ENCODE measurements around the gene CCSER1.
"Not testable (repeated sequence)": the region's sequence is repeated elsewhere in the genome, so short reads cannot be mapped to it uniquely, and the experiment has no call there.

Gene CCSER1

DNA sequence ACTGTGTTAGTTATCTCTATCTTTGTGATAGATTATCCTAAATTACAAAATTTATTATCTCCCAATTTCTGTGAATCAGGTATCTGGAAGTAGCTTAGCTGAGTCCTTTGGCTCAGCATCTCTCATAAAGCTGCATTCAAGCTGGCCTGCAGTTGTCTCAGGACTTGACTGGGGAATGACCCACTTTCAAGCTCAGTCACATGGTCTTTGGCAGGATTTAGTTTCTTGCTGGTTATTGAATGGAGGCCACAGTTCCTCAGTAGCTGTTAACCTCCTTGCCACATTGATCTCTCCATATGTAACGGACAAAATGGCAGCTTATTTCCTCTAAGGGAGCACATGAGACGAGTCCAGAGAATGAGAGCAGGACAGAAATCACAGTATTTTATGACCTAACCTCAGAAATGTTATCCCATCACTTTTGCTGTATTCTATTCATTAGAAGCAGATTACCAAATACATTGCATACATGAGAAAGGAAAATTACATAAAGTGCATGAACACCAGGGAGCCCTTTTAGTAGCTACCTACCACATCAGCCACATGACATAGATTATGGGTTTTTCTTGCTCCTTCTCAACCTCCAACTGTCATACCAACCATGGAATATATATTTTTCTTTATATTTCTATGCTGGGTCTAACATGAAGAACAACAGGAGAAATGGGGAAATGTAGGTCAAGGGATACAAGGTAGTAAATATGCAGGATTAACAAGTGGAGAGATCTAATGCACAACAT, 730.1 kb downstream of the CCSER1 start:
- DNase-seq = no peak

DNA sequence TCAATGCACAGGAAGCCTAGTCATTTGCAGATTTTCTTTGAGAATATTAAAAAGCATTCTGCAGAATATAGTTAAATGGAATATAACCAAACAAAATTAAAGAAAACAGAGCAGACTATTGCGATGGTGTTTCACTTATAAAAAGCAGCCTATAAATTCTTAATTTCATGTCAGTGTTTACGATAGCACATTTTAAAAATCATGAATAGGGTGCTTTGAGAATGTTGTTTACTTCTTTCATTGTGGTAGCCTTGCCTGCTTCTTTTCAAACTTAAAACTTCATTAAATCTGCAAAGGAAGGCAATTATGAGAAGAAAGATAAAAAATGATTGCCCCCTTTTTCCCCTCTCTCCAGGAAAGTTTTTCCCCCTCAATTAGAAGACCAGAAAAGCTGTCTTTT, 748.6 kb downstream of the CCSER1 start:
- no peak for DNase-seq

DNA sequence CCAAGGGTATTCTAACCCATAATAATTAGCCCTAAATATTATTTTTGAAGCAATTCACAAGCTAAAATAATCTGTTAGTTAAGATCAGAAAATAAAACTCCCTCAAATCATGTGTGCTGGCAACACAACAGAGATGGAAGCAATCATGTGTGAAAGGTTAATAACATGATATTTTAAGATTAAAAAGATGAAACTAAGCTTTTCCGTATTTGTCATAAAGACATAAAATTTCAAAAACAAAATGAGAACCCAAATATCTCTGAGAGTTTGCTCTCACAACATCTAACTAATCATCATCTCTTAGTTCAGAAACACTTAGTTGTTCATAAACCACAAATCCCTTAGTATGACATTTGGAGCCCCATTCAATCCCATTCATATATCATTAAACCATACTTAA, 749.1 kb downstream of the CCSER1 start:
- DNase-seq = no peak

DNA sequence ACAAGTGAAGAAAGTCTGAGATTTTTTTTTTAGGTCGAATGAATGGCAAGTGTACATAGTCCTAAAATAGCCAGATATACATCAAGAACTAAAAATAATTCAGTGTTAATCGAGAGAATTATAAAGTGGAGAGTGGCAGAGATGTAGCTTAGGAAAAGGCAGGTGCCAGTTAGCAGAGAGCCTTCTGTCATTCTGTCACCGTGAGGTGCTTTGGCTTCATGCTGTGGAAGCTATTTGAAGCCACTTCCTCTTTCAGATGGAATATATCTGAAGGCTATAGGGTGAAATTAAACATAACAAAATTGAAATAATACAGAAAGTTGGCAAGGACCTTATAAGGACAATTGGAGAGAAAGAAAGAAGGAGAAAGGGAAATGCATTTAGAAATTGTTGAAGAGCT, 756.3 kb downstream of the CCSER1 start:
- DNase-seq = no peak

DNA sequence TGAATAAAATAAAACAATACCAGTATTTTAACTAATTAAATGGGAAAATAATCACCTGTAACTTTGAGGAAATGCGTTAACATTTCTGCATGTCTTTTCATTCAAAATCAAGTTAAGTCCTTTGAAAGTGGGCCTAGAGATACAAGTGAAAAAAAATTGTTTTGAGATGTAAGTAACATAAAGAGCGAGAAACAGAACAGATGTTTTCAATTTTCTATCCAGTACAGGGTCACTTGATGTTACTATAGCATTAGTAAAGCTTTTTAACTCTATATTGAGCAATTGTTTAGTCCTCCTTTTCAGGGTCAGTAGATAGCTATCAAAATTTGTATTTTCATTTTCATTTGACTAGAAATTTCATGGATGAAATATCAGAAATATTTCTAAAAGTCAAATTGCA, 761.4 kb downstream of the CCSER1 start:
- DNase-seq = no peak

DNA sequence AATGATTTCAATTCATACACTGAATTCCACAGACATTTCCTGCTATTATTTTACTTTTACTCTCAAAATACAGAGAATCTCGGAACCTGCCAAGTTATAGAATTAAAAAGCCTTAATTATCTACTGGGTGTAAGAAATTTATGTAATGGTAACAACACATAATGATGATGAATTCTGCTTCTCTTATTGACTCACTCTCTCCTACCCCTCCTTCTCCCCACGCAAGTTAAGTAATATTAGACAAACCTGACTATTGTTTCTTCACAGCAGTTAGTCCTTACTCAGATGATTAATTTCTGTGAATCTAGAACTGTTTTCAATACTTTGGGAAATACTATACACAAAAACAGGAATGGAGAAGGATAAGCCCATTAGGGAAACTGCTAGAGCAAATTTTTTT, 762.0 kb downstream of the CCSER1 start:
- DNase-seq = no peak

DNA sequence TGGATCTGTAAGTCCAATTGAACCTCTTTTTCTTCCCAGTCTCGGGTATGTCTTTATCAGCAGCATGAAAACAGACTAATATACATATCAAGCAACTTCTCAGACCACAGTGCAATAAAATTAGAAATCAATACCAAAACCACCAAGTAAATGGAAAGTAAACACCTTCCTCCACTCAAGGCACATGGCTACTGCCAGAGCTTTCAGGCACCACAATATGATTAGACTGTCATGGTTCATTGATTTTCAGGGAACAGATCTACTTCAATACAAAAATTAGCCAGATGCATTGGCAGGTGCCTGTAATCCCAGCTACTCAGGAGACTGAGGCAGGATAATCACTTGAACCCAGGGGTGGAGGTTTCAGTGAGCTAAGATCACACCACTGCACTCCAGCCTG, 776.2 kb downstream of the CCSER1 start:
- peak; percentile 18 for DNase-seq

DNA sequence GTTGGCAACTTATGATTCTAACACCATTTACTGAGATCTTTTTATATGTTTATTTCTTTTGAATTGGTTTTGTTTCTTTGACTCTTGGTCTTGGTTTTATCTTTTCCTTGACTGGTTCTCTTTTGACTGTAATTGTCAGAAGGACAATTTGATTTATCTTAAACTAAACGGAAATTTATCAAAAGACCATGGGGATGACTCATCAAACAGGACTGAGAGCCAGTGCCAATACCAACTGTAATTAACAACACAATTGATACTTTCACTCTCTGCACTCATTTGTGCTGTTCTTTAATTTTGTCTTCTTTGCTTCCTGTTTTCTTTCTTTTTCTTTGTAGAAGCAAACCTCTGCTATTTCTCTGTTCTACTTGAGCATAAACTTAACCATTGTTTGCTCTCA, 776.8 kb downstream of the CCSER1 start:
- no peak for DNase-seq

DNA sequence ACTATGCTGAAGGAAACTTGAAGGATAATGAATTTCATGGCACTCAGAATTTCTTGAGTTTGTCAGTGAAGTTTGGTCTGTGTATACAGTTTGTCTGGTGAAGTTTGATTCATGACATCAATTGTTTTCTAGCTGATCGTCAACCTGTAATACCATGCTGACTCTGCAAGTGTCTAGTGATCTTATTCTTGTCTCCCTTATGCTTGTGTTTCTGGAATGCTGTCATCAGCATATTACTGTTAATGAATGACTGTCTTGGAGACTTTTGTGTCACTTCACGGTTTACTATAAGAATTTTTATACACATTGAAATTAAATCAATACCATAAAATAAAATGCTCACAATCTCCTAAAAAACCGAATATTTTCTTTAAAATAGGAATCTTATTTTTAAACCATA, 779.0 kb downstream of the CCSER1 start:
- DNase-seq = no peak

DNA sequence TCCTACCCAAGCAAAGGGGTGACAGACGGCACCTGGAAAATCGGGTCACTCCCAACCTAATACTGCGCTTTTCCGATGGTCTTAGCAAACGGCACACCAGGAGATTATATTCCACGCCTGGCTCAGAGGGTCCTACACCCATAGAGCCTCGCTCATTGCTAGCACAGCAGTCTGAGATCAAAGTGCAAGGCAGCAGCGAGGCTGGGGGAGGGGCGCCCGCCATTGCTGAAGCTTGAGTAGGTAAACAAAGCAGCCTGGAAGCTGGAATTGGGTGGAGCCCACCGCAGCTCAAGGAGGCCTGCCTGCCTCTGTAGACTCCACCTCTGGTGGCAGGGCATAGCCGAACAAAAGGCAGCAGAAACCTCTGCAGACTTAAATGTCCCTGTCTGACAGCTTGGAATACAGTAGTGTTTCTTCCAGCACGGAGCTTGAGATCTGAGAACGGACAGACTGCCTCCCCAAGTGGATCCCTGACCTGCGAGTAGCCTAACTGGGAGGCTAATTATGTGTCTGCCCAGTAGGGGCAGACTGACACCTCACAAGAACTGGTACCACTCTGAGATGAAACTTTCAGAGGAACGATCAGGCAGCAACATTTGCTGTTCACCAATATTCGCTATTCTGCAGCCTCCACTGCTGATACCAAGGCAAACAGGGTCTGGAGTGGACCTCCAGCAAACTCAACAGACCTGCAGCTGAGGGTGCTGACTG, 784.7 kb downstream of the CCSER1 start:
- not testable (repeated sequence) for DNase-seq

DNA sequence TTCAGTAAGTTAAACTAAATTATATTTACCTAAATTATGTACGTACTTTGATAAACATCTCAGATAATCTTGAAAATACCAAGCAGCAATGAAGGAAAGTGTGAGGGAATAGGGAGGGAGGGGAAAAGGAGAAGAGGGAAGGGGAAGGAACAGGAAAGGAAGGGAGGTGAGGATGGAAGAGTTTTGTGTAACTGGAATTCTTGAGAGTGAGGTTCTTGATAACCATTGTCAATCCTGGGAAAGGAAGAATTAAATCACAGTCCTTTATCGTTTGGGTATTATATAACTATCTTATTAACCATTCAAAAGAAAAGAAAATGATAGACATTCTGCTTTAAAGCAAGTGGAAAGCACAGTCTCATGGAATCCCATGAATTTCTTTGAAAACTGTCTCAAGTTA, 795.0 kb downstream of the CCSER1 start:
- no peak for DNase-seq

DNA sequence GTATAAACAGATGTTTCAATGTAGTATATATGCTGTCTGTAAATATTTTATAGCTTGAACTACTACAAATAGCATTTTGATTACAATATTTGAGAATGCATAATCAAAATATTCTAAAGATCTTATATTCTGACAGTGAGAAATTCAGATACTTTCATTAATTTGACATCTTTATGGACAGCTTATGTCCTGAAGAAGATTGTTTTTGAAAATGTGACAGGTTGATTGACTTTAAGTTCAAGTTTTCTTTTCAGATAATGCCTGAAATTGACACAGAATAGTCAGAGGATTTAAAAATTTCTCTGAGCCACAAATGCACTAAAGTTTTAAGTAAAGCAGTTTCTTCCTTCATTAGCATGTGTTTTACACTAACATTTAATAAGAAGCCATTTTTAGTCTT, 799.8 kb downstream of the CCSER1 start:
- DNase-seq = no peak

DNA sequence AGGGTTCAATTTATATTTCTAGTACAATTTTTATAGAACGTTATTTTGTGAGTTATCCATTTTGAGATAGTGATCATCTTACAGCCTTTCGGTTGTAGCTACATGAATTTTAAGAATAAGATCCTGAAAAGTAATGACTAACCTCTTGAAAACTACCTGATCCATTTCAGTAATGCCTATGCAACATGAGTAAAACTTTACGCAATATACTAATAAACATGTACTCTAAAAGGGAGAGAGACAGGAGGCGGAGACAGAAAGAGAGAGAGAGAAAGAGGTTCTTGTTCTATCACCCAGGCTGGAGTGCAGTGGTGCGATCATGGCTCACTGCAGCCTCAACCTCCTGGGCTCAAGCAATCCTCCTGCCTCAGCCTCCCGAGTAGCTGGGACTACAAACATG, 816.1 kb downstream of the CCSER1 start:
- DNase-seq = no peak

DNA sequence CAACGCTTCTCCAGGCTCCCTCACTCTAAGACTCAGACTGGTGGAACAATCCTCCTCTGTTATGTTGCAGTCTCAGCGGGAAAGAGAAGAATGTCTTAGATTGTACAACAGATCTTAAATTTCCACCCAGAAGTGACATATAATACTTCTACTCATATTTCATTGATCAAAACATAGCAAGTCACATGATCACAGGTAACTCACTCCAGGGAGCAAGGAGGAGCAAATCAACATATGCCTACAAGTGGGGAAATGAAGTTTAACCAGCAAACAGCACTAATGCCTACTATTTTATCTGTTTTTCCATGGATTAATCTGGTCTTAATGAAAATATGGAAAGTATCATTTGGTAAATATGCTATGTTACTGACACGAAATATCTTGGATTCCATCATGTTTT, 819.8 kb downstream of the CCSER1 start:
- no peak for DNase-seq

DNA sequence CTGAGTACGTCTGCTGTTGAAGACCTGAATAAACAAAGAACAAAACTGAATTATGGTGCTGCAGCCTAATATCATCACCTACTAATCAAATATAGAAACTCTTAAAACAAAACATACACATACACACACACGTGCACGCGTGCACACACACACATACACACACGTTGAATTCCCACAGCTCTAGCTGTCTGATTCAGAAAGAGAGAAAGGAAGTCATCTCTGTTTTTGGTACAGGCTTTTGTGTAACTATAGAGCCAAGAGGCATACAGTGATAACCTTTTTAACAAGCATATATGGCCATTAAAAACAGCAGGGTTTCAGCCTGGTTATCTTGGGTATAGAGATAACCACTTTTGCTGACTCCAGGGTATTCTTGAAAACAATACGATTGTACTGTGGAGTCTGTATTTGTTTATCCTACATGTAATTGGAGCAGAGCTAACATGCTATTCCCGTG, 823.2 kb downstream of the CCSER1 start:
- no peak for DNase-seq

DNA sequence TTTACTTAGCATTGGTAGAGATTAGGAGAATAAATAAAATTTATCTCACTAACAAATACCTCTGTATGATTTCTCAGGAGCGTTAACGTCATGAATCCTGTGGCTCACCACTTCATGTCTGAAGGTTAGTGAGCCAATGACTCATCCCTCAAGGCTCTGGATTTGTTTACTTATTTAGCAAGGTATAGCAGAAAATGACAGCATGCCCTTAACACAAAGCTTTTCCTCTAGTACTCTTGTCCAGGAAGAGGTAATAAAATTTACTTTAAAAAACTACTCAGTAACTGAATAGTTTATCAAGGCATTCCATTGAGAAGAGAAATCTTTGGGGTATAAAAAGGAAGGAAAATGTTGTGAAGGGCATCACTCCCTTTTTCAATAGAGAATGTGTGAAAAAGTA, 823.8 kb downstream of the CCSER1 start:
- DNase-seq = no peak

DNA sequence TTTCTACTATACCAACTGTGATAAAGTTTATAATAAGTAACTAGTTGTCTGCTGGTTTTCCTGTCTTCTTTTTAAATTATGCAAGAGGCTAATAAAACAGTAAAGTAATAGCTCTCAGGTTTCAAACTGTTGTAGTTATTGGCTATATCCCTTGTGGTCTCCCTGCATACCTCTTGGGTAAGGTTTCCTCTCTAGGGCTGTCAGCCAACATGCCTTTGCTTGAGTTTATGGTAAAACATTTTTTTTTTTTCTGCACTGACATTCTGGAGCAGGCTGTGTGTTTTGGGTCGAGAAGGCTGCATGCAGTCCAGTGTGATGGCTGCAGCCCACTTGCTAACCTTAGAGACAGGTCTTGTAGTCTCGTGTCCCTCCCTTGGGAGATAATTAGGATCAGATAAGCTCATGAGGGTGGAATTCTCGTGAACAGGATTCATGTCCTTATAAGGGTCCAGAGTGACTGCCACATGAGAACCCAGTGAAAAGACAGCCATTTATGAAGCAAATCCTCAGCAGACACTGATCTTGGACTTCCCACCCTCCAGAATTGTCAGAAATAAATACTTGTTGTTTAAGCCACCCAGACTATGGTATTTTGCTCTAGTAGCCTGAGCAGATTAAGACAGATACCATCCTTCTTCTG, 831.2 kb downstream of the CCSER1 start:
- DNase-seq = no peak

DNA sequence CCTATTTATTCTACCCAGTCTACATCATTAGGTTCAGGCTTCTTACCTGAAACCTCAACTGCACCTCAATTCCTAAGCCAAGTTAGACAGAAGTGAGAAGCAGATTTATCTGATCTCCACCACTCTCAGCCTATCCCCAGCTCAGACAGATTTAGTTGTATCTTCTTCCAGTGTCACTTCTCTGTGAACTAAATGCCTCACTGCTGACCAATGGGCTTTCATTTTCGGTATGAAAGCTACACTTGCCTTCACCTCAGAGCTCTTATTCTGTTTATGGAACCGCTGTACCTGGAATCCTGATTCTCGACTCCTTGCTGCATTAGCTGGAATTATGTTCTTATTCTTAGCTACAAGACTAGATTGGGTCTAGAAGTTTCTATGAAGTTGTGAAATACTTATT, 833.2 kb downstream of the CCSER1 start:
- DNase-seq = no peak

DNA sequence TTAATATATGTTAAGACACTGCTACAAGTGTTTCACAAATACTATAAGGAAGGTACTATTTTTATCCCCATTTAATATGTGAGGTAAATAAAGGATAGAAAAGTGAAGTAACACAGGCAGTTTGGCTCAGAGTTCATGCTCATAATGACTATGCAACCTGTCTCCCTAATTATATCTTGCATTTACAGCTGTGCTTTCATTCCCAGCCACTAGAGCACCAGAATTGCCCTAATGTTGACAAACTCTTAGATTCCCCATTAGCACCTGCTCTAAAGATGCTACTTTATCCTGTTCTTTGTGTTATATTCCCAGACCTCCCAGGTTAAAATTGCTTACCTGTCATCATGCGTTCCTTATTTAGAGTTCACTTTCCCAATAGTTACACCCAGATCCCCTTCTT, 833.6 kb downstream of the CCSER1 start:
- no peak for DNase-seq

DNA sequence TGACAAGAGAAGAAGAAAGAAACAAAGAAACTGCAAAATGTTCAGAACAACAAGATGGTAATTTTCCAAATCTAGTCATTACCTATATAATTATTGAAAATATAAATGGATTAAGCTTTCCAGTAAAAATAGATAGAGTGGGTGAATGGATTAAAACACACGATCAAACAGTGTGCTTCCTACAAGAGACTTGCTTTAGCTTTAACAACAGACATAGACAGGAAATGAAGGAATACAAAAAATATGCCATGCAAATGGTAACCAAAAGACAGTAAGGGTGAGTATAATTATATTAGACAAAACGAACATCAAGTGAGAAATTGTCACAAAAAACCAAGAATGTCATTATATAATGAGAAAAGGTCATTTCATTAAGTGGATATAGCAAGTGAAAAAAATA, 842.8 kb downstream of the CCSER1 start:
- no peak for DNase-seq

DNA sequence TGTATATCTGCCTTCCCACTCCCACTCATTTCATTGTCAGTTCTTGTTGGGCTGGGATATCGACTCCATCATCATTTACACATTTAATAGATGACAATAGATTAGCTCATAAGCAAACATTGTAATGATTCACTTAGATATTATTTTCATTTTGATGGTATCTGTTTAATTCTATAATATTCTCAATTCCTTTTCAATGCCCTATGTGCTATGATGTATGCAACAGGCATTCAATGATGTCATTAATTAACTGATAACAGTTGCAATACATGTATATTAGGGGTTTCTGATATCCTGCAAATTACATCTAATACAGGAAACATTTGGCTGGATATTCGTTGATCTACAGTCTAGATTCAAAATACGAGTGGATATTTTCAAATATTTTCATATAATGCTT, 850.5 kb downstream of the CCSER1 start:
- no peak for DNase-seq

DNA sequence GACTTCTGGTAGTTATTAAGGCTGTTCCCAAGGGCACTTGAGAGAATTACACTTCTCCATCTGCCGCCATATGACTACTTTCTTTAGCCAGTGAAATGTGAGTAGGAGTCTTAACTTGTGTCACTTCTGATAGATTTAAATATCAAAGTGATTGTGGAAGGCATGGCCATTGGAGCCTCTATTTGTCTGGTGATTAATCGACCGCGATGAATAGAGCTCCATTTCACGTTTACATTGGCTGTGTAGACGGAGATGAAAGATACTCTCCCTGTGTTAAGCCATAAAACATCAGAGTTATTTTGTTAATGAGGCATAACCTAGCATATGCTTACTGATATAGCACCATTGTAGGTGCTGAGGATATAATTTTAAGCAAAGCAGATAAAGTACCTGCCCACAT, 852.4 kb downstream of the CCSER1 start:
- peak; percentile 91 for DNase-seq

DNA sequence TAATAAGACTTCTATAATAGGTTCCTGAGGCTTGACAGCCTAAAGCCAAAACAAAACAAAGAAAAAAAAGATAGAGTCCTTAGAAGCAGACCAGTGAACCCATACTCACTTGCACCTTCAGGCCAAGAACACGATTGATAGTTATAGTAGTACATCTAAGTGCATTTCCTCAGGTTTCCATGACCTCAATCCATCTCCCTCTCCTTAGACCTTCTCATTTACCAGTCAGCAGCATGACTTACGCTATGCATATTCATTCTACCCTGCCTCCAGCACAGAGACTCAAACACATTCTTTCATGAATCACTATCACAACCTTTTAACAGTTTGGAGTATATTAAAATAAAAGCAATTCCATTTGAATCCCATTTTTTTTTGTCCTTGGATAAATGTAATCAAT, 855.6 kb downstream of the CCSER1 start:
- no peak for DNase-seq

DNA sequence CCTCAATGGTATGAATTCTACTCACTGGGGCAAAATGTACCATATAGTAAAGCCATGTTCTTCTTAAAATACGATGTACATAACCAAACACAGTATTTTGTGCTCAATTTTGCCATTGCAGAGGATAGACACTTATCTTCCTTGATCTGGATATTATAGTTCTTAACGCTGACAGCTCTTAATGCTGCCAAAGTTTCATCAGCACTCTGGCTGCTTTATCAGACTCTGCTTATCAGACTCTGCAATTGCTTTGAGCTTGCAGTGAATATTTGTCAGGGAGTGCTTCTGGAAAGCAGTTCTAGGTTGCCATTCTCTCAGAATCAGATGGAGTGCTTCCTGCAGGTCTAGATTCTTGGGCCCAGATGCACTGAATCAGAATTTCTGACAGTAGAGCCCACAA, 863.1 kb downstream of the CCSER1 start:
- DNase-seq = no peak

Data from NCI-H524 treated with DMSO at 0.1 percent for 48 hours (cell line).